HepG2 (cell line): ENCODE measurements around the gene NOS1. TPM values are rescaled to one million over a fixed set of nuclear protein-coding genes. Genes with fewer than 3 reads are reported as not detected.

Experiments used
- AGO2 ChIP-seq: fragments of 200-400 bp; formaldehyde crosslinking; optimal IDR thresholded peaks from 2 replicates; pipeline ENCODE3; 2017; ENCODE audit warnings: mild to moderate bottlenecking, low read depth, low read length, moderate library complexity
- BRD4 ChIP-seq: sonication (generic); formaldehyde crosslinking; IDR thresholded peaks from 2 replicates; pipeline ENCODE4 v1.4.0; 2020; ENCODE audit warnings: missing genetic modification reagents
- FOXA3 ChIP-seq: IDR thresholded peaks from 2 replicates; pipeline ENCODE4 v1.6.1; 2016; ENCODE audit warnings: missing genetic modification reagents, missing compliant biosample characterization
- GFI1 ChIP-seq: sonication (generic); formaldehyde crosslinking; IDR thresholded peaks from 2 replicates; pipeline ENCODE4 v1.5.0; 2020; ENCODE audit warnings: missing genetic modification reagents, mild to moderate bottlenecking, borderline replicate concordance
- HDAC1 ChIP-seq: sonication (generic); formaldehyde crosslinking; IDR thresholded peaks from 2 replicates; pipeline ENCODE4 v1.5.1; 2020; ENCODE audit warnings: mild to moderate bottlenecking, missing genetic modification reagents
- HNRNPLL ChIP-seq: fragments of 200-400 bp; formaldehyde crosslinking; IDR thresholded peaks from 2 replicates; pipeline ENCODE4 v1.6.1; 2017; ENCODE audit warnings: mild to moderate bottlenecking, low read depth, low read length; ENCODE audit not compliant: poor library complexity, severe bottlenecking
- MAFK ChIP-seq, 2 experiments: IDR thresholded peaks in 1 of 2; conservative IDR thresholded peaks in 1 of 2; 2 replicates each; pipeline ENCODE4 v1.6.1; 2011; ENCODE audit warnings: improper control_type of control experiment in 2 of 2, low read length in 2 of 2
- MTA3 ChIP-seq: sonication (generic); formaldehyde crosslinking; IDR thresholded peaks from 2 replicates; pipeline ENCODE4 v1.4.0; 2020; ENCODE audit warnings: missing genetic modification reagents
- MYNN ChIP-seq: sonication (generic); formaldehyde crosslinking; IDR thresholded peaks from 2 replicates; pipeline ENCODE4 v1.4.0; 2020; ENCODE audit warnings: mild to moderate bottlenecking, low read depth, missing genetic modification reagents
- NFRKB ChIP-seq: fragments of 450-650 bp; IDR thresholded peaks from 2 replicates; pipeline ENCODE4 v1.6.1; 2017
- RELA ChIP-seq: sonication (generic); formaldehyde crosslinking; IDR thresholded peaks from 2 replicates; pipeline ENCODE4 v1.4.0; 2020; ENCODE audit warnings: missing genetic modification reagents
- RNF2 ChIP-seq: fragments of 450-650 bp; conservative IDR thresholded peaks from 2 replicates; pipeline ENCODE4 v1.6.1; 2016; ENCODE audit warnings: low read depth
- RXRA ChIP-seq: sonication (generic); formaldehyde crosslinking; IDR thresholded peaks from 2 replicates; pipeline ENCODE4 v1.5.1; 2020; ENCODE audit warnings: missing genetic modification reagents
- SMARCE1 ChIP-seq: fragments of 450-650 bp; IDR thresholded peaks from 2 replicates; pipeline ENCODE4 v1.6.1; 2017; ENCODE audit warnings: borderline replicate concordance
- TERF1 ChIP-seq: sonication (generic); formaldehyde crosslinking; IDR thresholded peaks from 2 replicates; pipeline ENCODE4 v1.8.0; 2022; ENCODE audit warnings: mild to moderate bottlenecking, missing genetic modification reagents, moderate library complexity
- TFDP2 ChIP-seq: sonication (generic); formaldehyde crosslinking; IDR thresholded peaks from 2 replicates; pipeline ENCODE4 v1.4.0; 2020; ENCODE audit warnings: missing genetic modification reagents
- UBTF ChIP-seq: sonication (generic); formaldehyde crosslinking; IDR thresholded peaks from 2 replicates; pipeline ENCODE4 v1.4.0; 2020; ENCODE audit warnings: mild to moderate bottlenecking, missing genetic modification reagents
- XRCC5 ChIP-seq: fragments of 200-400 bp; formaldehyde crosslinking; optimal IDR thresholded peaks from 2 replicates; pipeline ENCODE3; 2017; ENCODE audit warnings: mild to moderate bottlenecking, low read length
- ZKSCAN1 ChIP-seq: fragments of 150-350 bp; IDR thresholded peaks from 2 replicates; pipeline ENCODE4 v1.6.1; 2014; ENCODE audit warnings: low read length
- ZNF337 ChIP-seq: sonication (generic); formaldehyde crosslinking; IDR thresholded peaks from 2 replicates; pipeline ENCODE4 v1.5.1; 2020; ENCODE audit warnings: missing genetic modification reagents, low read depth, mild to moderate bottlenecking, borderline replicate concordance
- ZNF354B ChIP-seq: sonication (generic); formaldehyde crosslinking; IDR thresholded peaks from 2 replicates; pipeline ENCODE4 v1.8.0; 2022; ENCODE audit warnings: mild to moderate bottlenecking, missing genetic modification reagents
- ZNF382 ChIP-seq: sonication (generic); formaldehyde crosslinking; IDR thresholded peaks from 2 replicates; pipeline ENCODE4 v1.5.0; 2020; ENCODE audit warnings: missing genetic modification reagents, mild to moderate bottlenecking, borderline replicate concordance
- ZNF44 ChIP-seq: sonication (generic); formaldehyde crosslinking; IDR thresholded peaks from 2 replicates; pipeline ENCODE4 v1.5.1; 2020; ENCODE audit warnings: mild to moderate bottlenecking, missing genetic modification reagents
- ZNF660 ChIP-seq: sonication (generic); formaldehyde crosslinking; IDR thresholded peaks from 2 replicates; pipeline ENCODE4 v1.5.1; 2020; ENCODE audit warnings: mild to moderate bottlenecking, low read depth, missing genetic modification reagents, borderline replicate concordance
- ZNF737 ChIP-seq: sonication (generic); formaldehyde crosslinking; IDR thresholded peaks from 2 replicates; pipeline ENCODE4 v1.5.0; 2020; ENCODE audit warnings: missing genetic modification reagents, mild to moderate bottlenecking, borderline replicate concordance
- ZNF740 ChIP-seq: sonication (generic); formaldehyde crosslinking; IDR thresholded peaks from 2 replicates; pipeline ENCODE4 v1.4.0; 2020; ENCODE audit warnings: missing genetic modification reagents
- ZSCAN30 ChIP-seq: sonication (generic); formaldehyde crosslinking; IDR thresholded peaks from 2 replicates; pipeline ENCODE4 v1.5.0; 2020; ENCODE audit warnings: mild to moderate bottlenecking, missing genetic modification reagents
- polyA plus RNA-seq, 8 experiments: library from polyadenylated mRNA; depleted of rRNA in 3 of 8; stranded (reverse) in 7 of 8; unstranded in 1 of 8; fragments of >200 nt; fragmentation: Illumina TruSeq in 4 of 8; extraction: Trizol in 4 of 8; gene quantifications; 2 replicates each; pipeline versions ENCODE4 v1.2.1 to v1.2.3, GENCODE V29; 2011 to 2016; ENCODE audit warnings: low read depth in 4 of 8, missing spikeins in 1 of 8, mixed read lengths in 1 of 8; ENCODE audit not compliant: insufficient read depth in 1 of 8
- total RNA-seq, 5 experiments: library from RNA; depleted of rRNA; stranded (reverse); fragments of >200 nt; fragmentation: Illumina TruSeq; extraction: Trizol; gene quantifications; 2 replicates each; pipeline ENCODE4 v1.2.3, GENCODE V29; 2016; ENCODE audit warnings: low read depth in 1 of 5

The NOS1 gene
- total and polyA plus RNA-seq, 2 of the 13 experiments (the other 11 are each of a cell fraction or from before 2014, with no cell fraction given): not detected

- TF ChIP-seq UBTF (CRISPR knock-in tag) (no peak), BRD4 (no peak), RXRA (no peak), ZNF354B (CRISPR knock-in tag) (no peak), RELA (CRISPR knock-in tag) (no peak), HNRNPLL (no peak), ZNF740 (CRISPR knock-in tag) (peak; percentile 27; the same call in 1 of the 2 replicates), XRCC5 (no peak), TERF1 (no peak), GFI1 (CRISPR knock-in tag) (peak; percentile 99), MTA3 (CRISPR knock-in tag) (no peak), ZSCAN30 (no peak), ZNF660 (no peak), NFRKB (no peak), ZNF44 (CRISPR knock-in tag) (no peak), SMARCE1 (no peak), ZNF737 (CRISPR knock-in tag) (no peak), ZNF337 (CRISPR knock-in tag) (no peak), ZNF382 (no peak), ZKSCAN1 (no peak), TFDP2 (no peak; the same call in 1 of the 2 replicates), FOXA3 (CRISPR knock-in tag) (peak; percentile 29; the same call in 1 of the 2 replicates), MYNN (CRISPR knock-in tag) (no peak), RNF2 (no peak), HDAC1 (CRISPR knock-in tag) (peak; percentile 61), MAFK (conservative IDR thresholded peaks at IDR 0.05 in 1 of 2, IDR thresholded peaks at IDR 0.05 in 1 of 2; ENCODE audit: low read length in 2 of 2) (no peak), AGO2 (peak; percentile 11)
- TF ChIP-seq, all 625 proteins: peak for 50
These were observed 171.7 kb downstream of the NOS1 start (continued) for GRCh38 chr12:117189725-117190209.
